Sigmoid colon (tissue), 4 donors: ENCODE measurements around the gene NDUFB8.

Experiments
- POLR2A ChIP-seq, 2 donors: fragments of 450-650 bp; IDR thresholded peaks; one replicate each; pipeline ENCODE4 v1.6.1; 2016; ENCODE audit warnings: antibody characterized with exemption in 2 of 2, mild to moderate bottlenecking in 2 of 2, moderate library complexity in 2 of 2
- POLR2AphosphoS5 ChIP-seq, 4 donors: sonication (generic); formaldehyde crosslinking; IDR thresholded peaks; one replicate each; pipeline ENCODE4 v1.6.1; 2017; ENCODE audit warnings: antibody characterized with exemption in 4 of 4
- TF ChIP-seq, protein P1 (sequence below), 4 experiments: fragments of 450-650 bp in 3 of 4; fragments of 200-600 bp in 1 of 4; IDR thresholded peaks; one replicate each; pipeline ENCODE4 v1.5.1; 2016 to 2019; ENCODE audit warnings: antibody characterized with exemption in 4 of 4, mild to moderate bottlenecking in 3 of 4, moderate library complexity in 2 of 4

DNA sequence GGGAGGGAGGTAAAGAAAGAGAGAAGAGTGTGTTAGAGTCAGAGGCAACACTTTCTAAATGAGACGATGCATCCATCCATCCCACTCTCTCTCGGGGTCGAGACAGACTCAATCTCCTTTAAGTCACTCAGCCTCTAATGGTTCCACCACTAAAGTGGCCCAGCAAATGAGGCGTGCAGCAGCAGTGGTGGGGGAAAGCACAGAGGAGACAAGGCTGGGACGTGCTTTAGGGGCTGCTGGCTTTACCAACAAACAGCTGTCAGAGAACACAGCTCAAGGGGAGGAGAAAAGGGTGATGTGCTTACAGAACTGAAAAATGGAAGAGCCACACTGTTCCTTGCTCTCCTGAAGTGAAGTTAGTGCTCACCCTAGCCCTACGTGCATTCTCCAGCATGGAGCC, 5.5 kb downstream of the NDUFB8 start:
- TF ChIP-seq POLR2A (IDR thresholded peaks at IDR 0.05) (no peak), POLR2AphosphoS5 (IDR thresholded peaks at IDR 0.05) (no peak)
- TF ChIP-seq, protein P1, sequence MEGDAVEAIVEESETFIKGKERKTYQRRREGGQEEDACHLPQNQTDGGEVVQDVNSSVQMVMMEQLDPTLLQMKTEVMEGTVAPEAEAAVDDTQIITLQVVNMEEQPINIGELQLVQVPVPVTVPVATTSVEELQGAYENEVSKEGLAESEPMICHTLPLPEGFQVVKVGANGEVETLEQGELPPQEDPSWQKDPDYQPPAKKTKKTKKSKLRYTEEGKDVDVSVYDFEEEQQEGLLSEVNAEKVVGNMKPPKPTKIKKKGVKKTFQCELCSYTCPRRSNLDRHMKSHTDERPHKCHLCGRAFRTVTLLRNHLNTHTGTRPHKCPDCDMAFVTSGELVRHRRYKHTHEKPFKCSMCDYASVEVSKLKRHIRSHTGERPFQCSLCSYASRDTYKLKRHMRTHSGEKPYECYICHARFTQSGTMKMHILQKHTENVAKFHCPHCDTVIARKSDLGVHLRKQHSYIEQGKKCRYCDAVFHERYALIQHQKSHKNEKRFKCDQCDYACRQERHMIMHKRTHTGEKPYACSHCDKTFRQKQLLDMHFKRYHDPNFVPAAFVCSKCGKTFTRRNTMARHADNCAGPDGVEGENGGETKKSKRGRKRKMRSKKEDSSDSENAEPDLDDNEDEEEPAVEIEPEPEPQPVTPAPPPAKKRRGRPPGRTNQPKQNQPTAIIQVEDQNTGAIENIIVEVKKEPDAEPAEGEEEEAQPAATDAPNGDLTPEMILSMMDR (IDR thresholded peaks at IDR 0.05), result no peak
